GM10847 (cell line): Measurements from ENCODE around the gene CFAP97D2.

Experiments used
- POLR2A ChIP-seq: IDR thresholded peaks from 2 replicates; pipeline ENCODE4 v1.6.1; 2011; ENCODE audit not compliant: insufficient read length; ENCODE audit errors: extremely low read depth

The CFAP97D2 gene

DNA sequence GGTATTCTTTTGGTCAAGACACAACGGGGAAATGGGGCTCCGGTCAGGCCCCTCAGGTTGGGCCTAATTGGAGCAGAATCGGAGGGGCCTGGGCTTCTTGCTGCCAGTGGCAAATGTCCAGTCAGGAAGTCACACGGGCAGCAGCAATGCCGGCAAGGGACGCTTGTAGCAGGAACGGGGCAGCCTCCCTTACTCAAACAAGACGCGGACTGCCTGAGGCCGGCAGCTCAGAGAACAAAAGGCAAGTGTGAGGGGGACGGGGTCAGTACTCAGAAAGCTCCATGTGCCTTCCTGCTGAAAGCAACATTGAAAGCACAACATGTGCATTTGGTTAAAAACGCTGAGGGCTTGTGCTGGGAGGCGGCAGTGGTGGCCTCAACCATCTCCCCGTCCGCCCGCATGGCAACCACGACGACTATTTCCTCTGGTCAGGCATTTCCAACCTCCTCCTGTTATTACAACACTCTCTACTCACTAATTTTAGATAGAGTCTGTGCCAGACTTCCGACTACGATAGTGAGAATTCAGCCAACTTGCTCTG, 26.2 kb upstream of the CFAP97D2 start:
- no peak for TF ChIP-seq POLR2A

DNA sequence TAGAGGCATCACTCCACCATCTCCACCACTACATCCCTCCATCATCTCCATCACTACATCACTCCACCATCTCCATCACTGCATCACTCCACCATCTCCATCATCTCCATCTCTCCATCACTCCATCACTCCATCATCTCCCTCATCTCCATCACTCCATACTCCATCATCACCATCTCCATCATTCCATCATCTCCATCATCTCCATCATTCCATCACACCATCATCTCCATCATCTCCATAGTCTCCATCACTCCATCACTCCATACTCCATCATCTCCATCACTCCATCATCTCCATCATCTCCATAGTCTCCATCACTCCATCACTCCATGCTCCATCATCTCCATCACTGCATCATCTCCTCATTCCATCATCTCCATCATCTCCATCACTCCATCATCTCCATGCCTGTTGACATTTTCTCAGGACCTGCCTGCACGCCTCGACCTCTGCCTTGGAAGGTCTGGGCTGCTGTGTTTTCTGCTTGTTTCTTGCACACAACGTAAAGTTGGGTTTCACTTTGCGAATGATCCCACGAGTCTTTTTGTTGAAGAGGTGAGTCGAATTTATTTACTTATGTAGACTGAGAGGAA, 25.5 kb upstream of the CFAP97D2 start:
- TF ChIP-seq POLR2A, result no peak

DNA sequence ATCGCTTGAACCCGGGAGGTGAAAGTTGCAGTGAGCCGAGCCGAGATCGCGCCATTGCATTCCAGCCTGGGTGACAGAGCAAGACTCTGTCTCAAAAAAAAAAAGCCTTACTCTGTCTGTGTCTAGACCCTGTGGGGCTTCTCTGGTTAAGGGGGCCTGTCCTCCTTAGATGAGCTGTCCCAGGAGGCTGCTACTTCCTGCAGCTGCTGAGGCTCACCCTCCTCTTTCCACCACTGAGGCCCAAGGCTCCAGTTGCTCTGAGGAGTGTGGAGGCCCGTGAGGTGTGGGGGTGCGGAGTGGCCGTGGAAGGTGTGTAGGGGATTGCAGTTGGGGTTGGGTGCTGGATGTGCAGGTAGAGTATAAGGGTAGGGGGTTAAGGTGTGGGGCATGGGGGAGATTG, 24.6 kb upstream of the CFAP97D2 start:
- no peak for TF ChIP-seq POLR2A

DNA sequence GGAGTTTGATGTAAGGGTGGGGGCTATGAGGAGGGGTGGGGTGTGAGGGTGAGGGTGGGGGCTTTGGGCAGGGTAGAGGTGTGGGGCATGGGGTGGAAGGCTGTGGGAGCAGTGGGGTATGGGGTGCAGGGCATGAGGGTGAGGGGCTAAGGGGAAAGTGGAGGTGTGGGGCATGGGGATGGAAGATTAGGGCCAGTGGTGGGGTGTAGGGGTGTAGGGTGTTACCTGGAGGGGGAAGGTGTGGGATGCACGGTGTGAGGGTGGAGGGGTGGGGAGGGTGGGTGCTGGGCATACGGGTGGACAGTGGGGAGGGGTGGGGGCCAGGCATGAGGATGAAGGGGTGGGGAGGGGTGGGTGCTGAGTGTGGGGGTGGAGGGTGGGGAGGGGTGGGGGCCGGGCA, 23.7 kb upstream of the CFAP97D2 start:
- TF ChIP-seq POLR2A, result no peak

DNA sequence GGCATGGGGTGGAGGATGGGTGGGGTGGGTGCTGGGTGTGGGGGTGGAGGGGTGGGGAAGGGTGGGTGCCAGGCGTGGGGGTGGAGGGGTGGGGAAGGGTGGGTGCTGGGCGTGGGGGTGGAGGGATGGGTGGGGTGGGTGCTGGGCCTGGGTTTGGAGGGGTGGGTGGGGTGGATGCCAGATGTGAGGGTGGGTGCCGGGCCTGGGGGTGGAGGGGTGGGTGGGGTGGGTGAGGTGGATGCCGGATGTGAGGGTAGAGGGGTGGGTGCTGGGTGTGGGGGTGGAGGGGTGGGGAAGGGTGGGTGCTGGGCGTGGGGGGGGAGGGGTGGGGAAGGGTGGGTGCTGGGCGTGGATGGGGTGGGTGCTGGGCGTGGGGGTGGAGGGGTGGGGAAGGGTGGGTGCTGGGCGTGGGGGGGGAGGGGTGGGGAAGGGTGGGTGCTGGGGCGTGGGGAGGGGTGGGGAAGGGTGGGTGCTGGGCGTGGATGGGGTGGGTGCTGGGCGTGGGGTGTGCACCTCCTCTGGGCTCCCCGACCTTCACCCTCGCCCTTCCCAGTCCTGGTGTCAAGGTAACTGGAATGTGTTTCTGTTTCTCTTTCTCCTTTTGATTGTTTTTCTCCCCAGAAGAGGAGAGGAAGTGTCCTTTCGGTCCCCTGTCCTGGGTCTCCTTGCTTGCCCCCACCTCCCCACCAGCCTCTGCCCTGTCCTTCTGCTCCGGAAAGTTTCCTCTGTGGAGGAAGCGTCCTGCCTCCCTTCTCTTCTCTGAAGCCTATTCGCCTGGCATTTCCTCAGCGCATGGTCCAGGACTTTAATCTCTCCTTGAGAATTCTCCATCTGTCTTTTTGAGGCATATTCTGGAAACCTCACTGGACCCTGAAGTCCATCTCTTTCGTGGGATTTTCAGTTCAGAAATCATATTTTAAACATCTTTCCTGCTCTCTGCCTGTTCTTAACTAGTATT, 22.9 kb upstream of the CFAP97D2 start:
- TF ChIP-seq POLR2A, result no peak

DNA sequence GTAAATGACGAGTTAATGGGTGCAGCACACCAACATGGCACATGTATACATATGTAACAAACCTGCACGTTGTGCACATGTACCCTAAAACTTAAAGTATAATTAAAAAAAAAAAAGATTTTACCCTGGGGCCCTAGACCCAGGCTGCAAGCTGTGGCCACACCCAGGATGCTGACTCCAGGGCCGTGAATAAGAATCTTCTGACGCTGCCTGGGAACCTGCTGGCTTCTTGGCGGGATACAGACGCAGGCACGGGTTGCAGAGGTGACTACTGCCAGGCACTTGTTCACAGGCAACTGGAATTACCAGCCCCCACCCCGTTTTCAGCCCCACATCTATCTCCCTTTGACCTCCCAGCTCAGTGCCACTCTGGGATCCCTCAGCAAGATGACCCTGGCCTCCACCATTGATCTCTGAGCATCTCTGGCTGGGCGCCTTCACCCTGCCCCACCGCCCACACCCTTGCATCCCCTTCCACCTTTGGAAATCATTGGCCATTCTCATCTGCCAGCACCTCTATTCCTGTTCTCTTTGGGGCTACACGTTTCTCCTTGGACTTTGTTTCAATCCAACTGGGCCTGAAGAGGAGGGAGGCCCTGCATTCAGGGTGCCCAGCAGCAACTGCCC, 21.1 kb upstream of the CFAP97D2 start:
- TF ChIP-seq POLR2A, result no peak

DNA sequence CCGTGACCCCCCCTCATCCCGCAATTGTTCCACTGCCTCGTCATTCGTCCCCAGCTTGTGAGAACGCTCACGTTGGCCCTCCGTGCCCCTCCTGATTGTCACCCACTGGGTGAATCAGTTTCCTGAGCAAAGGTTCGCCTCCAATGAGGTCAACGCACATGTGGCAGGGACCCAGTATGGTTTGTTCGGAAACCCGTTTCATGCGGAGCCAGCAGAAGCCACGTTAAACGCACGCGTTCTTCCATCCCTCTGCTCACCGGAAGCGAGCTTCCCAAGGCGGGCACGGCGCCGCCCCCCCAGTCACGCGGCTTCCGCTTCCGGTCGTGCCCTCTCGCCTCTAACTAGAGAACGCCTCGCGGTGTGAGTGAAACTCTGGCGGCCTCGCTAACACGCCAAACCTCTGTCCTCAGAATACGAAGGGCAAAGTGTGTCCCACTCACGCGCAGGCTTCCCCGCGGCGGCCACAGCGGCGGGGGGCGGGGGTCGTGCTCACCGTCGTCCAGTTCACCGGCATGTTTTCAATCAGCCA, 18.0 kb upstream of the CFAP97D2 start:
- TF ChIP-seq POLR2A, result no peak

DNA sequence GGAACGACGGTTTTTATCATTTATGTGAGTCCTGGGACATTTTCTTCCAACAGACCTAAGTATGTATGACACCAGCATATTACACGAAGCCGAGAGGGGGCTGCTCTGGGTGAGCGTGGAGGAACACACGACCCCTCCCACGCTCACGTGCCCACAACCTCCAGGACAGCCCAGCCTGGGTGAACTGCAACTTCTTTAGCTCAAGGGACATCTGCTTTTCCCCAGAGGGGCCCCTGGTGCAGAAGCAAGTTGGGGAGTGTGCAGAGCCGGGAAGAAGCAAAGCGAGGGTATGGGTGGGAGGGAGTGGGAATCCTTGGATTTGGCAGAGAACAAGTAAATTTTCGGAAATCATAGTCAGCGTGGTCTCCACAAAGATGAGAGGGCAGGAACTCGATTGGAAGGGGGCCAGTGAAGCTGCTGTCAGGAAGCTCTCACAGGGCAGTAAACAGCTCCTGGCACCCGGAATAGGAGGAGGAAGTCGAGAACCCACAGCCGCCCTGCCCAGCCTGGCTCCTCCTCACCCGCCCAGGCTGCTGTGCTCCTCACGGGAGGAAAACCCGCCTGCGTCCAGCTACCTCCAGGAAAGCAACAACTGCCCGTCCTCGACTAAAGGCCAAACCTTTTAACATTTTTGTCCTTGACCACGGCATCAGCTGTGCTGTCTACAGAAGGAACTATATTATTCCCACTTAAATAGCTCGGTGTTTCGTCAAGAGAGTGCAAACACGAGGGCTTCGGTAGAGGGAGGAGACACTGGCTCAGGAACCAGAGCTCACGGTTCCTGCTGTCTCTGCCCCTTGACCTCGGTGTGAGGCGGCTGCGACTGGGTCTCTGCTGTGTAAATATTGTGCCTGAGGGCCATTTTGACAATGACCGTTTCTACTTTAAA, 17.2 kb upstream of the CFAP97D2 start:
- TF ChIP-seq POLR2A, result no peak

DNA sequence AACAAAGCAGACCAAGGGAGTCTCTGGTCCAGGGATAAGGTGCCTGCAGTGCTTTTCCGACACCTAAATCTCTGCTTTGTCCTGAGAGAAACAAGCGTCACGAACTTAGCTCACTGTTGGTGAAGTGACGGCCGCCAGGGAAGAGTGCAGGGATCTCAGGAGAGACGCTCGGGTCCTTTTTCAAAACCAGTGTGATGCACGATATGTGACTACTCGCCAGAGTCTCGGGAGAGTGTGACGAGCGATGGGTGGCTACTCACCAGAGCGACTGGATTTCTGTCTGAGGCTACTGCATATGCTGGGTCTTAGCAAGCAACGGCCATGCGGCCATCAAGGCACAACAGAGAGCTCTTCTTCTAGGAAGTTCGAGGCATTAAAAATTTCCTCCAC, 16.5 kb upstream of the CFAP97D2 start:
- no peak for TF ChIP-seq POLR2A

DNA sequence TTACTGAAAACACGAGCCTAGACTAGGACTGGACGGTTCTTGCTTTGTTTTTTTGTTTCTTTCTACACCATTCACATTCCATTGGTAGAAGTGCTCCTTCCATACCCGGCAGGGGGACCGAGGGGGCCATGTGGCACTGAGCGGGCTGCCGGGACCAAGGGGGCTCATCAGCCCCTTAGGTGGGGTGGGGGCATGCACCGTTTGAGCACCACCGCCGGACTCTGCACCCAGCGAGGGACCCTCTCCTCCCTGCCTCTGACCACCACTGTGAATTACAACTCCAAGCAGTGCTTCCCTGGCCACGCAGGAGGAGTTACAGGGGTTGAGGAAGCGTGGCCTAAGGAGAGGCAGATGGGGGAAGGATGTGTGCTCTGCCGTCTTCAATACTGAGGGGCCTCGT, 15.0 kb upstream of the CFAP97D2 start:
- TF ChIP-seq POLR2A, result no peak

DNA sequence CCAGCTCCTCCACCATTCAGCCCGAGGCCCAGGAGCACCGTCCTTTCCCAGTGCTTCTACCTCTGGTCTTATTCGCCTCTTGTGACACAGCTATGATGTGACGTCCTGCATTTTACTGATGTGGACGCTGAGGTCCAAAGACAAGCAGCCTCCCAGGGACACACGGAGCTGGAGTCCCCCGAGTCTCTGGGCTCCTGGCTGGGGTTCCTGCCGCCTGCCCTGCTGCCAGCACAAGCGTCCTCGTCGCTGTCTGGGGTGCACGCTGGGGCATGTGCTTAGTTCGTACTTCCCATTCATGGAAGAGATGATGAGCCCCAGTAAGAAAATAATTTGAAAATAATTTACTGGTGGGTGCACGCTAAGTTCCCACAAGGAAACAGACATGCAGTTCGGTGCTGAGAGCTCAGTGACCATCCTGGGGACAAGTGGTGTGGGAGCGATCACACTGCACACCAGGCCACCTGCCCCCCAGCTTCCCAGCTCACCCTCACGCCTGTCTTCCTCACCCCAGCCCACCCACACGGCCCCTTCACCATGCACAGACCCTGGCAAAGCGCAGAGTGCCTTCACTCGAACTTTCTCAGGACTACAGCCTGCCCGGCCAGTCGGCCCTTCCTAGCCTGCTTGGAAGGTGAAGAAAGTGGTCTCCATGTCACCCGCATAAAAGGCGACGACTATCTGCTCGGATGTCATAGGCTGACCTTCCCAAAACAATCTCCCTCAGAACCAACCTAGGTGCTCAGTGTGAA, 14.2 kb upstream of the CFAP97D2 start:
- no peak for TF ChIP-seq POLR2A

DNA sequence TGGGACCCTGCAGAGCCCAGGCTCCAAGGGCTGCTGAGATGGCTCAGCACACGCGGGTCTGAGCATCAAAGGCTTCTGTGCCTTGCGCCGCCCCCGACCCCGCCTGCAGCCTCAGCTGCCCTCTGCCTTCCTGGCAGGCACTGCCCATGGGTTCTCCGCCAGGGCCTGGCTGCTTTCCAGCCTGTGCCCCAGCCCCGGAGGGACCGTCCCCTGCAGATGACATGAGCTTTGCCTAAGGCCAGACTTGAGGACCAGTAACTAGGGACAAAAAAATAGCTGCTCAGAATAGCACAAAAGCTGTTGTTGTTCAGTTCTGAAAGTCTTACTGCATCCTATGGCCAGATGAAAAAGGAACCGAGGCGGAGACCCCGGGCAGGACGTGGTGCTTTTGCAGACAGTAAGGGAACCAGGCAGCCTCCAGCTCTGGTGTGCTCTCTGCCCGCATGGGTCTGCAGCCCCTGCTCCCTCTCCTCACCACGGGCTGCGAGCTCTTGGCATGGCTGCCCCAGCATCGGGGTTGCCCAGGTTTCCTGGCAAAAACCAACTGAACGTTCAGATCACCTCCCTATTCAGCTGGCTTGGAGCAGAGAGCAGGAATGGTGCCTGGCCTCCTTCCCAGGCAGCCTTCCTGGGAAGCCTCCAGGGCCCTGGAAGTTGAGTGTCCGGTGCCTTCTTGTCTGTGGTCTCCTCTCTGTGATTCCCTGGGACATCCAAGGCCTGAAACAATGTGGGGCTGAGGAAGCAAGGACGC, 12.5 kb upstream of the CFAP97D2 start:
- TF ChIP-seq POLR2A, result no peak

DNA sequence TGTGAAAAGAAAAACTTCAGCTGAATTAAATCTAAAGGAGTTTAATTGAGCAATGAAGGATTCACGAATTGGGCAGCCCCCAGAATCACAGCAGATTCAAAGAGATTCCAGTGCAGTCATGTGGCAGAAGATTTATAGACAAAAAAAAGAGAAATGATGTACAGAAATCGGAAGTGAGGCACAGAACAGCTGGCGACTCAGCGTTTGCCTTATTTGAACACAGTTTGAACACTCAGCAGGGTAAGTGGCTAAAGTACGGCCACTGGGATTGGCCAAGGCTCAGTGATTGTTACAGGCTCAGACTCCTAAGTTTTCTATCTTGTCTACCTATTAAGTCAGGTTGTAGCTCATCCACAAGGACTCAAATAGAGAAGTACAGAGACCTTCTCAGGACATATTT, 11.6 kb upstream of the CFAP97D2 start:
- no peak for TF ChIP-seq POLR2A
